Measurements from ENCODE around the gene TMF1. TPM values are rescaled to one million over a fixed set of nuclear protein-coding genes. Genes with fewer than 3 reads are reported as not detected.

TMF1 gene
- total RNA-seq, 1 donor from 2014 or later = 37.7 TPM

DNA sequence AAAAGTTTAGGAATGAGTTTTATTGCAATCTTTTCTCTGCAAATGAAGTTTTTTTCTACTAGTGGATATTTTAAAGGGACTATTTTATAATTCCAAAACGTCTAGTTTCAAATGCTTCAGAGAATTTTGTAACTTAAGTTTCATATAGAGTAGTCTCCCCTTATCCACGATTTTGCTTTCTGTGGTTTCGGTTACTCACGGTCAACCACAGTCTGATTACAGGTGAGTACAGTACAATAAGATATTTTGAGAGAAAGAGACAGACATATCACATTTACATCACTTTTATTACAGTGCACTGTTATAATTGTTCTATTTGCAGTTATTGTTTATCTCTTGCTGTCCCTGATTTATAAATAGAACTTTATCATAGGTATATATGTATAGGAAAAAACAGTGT is 31.3 kb downstream of the TMF1 start:
- Mint-ChIP-seq H3K27ac (ENCODE audit: unreplicated experiment) (no peak overlapping the region), H3K27me3 (ENCODE audit: low read depth) (no peaks in the 10 kb centered on the region), H3K4me3 (ENCODE audit: unreplicated experiment) (no peak overlapping the region), H3K9me3 (ENCODE audit: low read depth) (no peaks in the 10 kb centered on the region), H3K36me3 (ENCODE audit: low read depth) (peaks cover 18% of the 10 kb centered on the region), H3K4me1 (ENCODE audit: low read depth) (peaks cover 9% of the 10 kb centered on the region)
- DNase-seq (ENCODE audit: low spot score) = no peak
- TF ChIP-seq, protein P1, sequence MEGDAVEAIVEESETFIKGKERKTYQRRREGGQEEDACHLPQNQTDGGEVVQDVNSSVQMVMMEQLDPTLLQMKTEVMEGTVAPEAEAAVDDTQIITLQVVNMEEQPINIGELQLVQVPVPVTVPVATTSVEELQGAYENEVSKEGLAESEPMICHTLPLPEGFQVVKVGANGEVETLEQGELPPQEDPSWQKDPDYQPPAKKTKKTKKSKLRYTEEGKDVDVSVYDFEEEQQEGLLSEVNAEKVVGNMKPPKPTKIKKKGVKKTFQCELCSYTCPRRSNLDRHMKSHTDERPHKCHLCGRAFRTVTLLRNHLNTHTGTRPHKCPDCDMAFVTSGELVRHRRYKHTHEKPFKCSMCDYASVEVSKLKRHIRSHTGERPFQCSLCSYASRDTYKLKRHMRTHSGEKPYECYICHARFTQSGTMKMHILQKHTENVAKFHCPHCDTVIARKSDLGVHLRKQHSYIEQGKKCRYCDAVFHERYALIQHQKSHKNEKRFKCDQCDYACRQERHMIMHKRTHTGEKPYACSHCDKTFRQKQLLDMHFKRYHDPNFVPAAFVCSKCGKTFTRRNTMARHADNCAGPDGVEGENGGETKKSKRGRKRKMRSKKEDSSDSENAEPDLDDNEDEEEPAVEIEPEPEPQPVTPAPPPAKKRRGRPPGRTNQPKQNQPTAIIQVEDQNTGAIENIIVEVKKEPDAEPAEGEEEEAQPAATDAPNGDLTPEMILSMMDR (IDR thresholded peaks at IDR 0.05) = no peak

GRCh38 chr3:69020424-69020823 is 31.7 kb downstream of the TMF1 start:
- TF ChIP-seq, protein P1 (IDR thresholded peaks at IDR 0.05) = peak; percentile 80
- H3K4me1 Mint-ChIP-seq (ENCODE audit: low read depth) = peaks cover 9% of the 10 kb centered on the region
- H3K4me3 Mint-ChIP-seq (ENCODE audit: unreplicated experiment) = no peak overlapping the region
- no peaks in the 10 kb centered on the region for H3K9me3 Mint-ChIP-seq (ENCODE audit: low read depth)
- no peak overlapping the region for H3K27ac Mint-ChIP-seq (ENCODE audit: unreplicated experiment)
- H3K36me3 Mint-ChIP-seq (ENCODE audit: low read depth) = peaks cover 14% of the 10 kb centered on the region
- DNase-seq (ENCODE audit: low spot score) = no peak
- no peaks in the 10 kb centered on the region for H3K27me3 Mint-ChIP-seq (ENCODE audit: low read depth)

DNA sequence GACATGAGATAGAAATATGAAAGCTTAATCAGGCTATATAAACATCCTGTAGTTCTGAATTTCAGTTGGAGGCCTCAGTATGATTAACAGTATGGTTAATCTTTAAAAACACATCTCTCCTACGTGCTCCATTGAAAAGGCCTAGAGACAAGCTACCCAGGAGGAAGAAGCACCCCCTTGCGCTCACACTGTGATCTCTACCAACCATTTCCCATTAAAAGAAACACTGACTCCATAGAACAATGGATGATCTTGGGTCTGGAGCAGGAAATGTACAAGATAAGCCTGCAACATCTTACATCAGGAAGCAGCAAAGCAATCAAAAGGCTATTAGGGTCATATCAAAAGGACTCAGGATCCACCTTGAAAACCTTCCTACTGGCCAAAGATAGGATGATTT is 35.2 kb downstream of the TMF1 start:
- Mint-ChIP-seq H3K4me1 (ENCODE audit: low read depth) (peaks cover 35% of the 10 kb centered on the region), H3K36me3 (ENCODE audit: low read depth) (peaks cover 11% of the 10 kb centered on the region), H3K27ac (ENCODE audit: unreplicated experiment) (no peak overlapping the region), H3K4me3 (ENCODE audit: unreplicated experiment) (no peak overlapping the region), H3K9me3 (ENCODE audit: low read depth) (no peaks in the 10 kb centered on the region), H3K27me3 (ENCODE audit: low read depth) (no peaks in the 10 kb centered on the region)
- DNase-seq (ENCODE audit: low spot score) = no peak
- TF ChIP-seq, protein P1 (IDR thresholded peaks at IDR 0.05) = no peak

DNA sequence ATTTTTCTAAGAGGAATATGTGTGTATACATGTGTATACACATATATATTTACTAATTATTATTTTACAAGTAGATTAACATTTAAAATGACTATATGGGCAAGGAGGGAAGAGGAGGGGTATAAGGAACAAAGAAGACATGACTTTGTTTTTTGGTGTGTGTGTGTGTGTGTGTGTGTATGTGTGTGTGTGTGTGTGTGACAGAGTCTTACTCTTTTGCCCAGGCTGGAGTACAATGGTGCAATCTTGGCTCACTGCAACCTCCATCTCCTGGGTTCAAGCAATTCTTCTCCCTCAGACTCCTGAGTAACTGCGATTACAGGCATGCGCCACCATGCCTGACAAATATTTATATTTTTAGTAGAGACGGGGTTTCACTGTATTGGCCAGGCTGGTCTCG is 36.0 kb downstream of the TMF1 start:
- Mint-ChIP-seq H3K27me3 (ENCODE audit: low read depth) (no peaks in the 10 kb centered on the region), H3K4me3 (ENCODE audit: unreplicated experiment) (no peak overlapping the region), H3K4me1 (ENCODE audit: low read depth) (peaks cover 41% of the 10 kb centered on the region), H3K27ac (ENCODE audit: unreplicated experiment) (no peak overlapping the region), H3K9me3 (ENCODE audit: low read depth) (no peaks in the 10 kb centered on the region), H3K36me3 (ENCODE audit: low read depth) (peaks cover 9% of the 10 kb centered on the region)
- TF ChIP-seq, protein P1 (IDR thresholded peaks at IDR 0.05) = no peak
- DNase-seq (ENCODE audit: low spot score) = no peak

DNA sequence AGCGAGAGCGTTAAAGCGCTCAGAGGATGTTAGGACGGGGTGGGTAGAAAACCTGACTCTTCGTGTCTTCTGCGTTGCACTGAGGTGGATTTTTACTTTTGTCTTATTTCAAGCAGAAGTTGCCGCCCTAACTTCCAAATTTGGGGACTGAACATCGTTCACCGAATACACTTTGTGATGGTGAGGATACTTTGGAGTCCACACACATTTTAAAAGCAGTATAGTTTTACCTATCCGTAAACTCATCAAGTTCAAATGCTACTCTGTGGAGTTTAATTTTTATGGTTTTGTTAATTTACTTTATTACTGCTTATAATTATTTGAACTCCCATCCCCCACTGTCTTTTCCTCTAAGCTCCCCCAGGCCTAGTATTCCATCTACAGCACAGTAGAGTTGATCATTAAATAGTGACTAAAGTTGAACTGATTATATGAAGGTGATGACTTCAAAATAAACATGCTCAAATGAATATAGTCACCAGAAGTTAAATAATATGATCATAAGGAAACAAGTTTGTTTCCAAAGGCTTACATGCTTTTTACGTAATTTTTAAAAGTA is 38.0 kb downstream of the TMF1 start:
- peak overlapping the region; percentile 75 for H3K27ac Mint-ChIP-seq (ENCODE audit: unreplicated experiment)
- H3K27me3 Mint-ChIP-seq (ENCODE audit: low read depth) = no peaks in the 10 kb centered on the region
- TF ChIP-seq, protein P1 (IDR thresholded peaks at IDR 0.05) = no peak
- H3K4me3 Mint-ChIP-seq (ENCODE audit: unreplicated experiment) = peak overlapping the region; percentile 77
- no peak for DNase-seq (ENCODE audit: low spot score)
- H3K36me3 Mint-ChIP-seq (ENCODE audit: low read depth) = peaks cover 11% of the 10 kb centered on the region
- H3K4me1 Mint-ChIP-seq (ENCODE audit: low read depth) = peaks cover 60% of the 10 kb centered on the region
- no peaks in the 10 kb centered on the region for H3K9me3 Mint-ChIP-seq (ENCODE audit: low read depth)

All from chondrocyte (in vitro differentiated cells).